Measurements from ENCODE around the gene CMTM1.

The CMTM1 gene, protein sequence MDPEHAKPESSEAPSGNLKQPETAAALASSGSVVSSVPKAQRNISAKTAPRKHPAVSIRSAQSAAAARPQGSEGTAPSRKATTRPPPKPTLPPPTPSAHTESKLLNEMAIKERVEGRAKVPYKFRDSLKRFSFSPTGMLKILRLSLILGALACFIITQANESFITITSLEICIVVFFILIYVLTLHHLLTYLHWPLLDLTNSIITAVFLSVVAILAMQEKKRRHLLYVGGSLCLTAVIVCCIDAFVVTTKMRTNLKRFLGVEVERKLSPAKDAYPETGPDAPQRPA

DNA sequence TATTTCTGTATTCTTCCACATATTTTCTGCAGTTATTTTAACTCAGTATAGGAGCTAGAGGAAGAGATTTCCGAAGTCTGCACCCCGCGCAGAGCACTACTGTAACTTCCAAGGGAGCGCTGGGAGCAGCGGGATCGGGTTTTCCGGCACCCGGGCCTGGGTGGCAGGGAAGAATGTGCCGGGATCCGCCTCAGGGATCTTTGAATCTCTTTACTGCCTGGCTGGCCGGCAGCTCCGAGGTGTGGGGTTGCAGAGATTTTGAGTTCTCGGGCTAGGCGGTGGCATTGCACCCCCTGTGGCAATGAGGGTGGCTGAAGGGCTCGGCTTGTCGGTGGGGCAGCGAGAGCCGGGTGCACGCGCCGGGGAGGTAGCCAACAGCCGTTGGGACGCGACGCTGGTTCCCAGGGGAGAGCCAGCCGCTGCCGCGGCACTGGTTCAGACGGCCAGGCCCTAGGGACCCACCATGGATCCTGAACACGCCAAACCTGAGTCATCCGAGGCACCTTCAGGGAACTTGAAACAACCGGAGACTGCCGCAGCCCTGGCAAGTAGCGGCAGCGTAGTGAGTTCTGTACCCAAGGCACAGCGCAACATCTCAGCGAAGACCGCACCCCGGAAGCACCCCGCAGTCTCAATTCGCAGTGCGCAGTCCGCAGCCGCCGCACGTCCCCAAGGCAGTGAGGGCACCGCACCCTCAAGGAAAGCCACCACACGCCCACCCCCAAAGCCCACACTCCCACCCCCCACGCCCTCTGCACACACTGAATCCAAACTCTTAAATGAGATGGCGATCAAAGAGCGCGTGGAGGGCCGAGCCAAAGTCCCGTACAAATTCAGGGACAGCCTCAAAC lies at the start of gene CMTM1:
CMTM1 (plus strand) TSS at position 389 of the 851 bp plus-strand sequence; CDS start at position 464, 75 bp downstream.
- DNase-seq, result no peak

DNA sequence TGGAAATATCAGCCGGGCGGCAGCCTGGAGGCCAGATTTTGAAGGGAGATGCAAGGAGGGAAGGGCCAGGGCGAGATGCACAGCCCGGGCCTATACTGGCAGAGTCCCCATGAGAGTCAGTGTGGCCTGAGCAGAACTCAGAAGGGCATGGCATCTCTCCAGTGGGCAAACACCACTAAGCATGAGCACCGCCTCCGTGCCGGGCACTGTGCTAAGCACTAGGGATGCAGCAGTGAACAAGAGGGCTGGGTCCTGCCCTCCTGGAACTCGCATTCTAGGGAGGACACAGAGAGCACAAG lies 49.8 kb upstream of the CMTM1 start:
- DNase-seq, result no peak

DNA sequence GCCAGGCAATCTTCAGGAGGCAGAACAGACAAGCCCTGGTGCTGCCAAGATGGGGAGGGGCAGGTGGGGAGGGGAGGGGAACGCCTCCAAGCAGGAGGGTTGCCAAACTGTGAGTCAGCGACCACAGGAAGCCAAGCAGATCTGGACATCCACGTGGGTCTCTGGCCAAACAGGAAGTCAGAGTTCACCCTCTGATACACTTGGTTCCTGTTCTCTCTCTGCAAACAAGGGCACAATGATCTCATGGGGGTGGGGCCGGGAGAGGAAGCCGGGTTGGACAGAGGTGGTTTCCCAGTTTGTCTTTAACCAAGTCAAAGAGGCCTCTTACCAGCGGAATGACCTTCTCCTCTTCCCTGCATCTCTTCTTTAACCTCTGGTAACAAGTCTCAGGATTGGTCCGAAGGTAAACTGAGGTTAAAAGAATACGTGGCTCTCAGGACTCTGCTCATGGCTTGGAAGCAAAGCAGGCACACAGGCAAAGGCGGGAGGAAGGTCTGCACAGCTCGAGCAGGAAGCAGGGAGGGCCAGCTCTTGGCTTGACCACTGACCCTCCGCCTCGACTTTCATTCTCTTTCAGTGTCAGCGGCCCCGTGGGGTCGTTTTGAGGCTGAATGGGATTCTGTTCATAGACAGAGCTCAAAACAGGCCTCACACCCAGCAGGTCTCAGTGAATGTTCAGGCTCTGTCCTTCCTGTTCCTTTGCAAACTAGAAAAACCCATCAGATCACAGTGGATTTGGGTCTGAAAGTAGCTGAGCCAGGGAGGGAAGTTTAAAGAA lies 49.2 kb upstream of the CMTM1 start:
- peak; percentile 79 for DNase-seq

DNA sequence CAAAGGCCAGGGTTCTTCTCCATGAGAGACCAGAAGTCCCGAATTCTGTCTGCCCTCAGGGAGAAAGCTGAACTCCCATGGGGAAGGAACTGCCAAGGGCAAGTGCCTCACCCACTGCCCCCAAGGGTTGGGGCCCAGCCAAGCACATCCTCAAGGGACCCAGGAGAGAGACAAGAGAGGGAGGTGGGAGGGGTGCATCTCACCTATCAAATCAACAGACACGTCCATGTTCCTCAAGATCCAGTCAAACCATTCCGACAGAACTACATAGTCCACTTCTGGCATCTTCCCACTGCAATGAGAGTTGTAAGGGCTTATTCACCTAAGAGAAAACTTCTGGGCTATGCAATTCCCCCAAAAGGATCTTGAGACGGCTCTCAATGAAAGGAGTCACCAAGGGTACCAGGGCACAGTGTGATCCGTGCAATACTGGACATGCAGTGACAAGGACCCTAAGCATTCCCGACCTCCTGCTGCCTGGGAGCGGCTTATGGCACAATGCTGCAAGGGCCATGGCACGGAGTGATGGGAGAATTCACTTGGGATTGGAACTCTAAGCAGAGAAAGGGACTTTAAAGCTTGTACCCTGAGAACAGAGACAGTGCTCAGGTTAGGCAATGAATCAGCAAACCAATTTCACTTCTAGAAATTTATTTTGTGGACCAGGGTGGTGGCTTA lies 48.5 kb upstream of the CMTM1 start:
- DNase-seq, result no peak

DNA sequence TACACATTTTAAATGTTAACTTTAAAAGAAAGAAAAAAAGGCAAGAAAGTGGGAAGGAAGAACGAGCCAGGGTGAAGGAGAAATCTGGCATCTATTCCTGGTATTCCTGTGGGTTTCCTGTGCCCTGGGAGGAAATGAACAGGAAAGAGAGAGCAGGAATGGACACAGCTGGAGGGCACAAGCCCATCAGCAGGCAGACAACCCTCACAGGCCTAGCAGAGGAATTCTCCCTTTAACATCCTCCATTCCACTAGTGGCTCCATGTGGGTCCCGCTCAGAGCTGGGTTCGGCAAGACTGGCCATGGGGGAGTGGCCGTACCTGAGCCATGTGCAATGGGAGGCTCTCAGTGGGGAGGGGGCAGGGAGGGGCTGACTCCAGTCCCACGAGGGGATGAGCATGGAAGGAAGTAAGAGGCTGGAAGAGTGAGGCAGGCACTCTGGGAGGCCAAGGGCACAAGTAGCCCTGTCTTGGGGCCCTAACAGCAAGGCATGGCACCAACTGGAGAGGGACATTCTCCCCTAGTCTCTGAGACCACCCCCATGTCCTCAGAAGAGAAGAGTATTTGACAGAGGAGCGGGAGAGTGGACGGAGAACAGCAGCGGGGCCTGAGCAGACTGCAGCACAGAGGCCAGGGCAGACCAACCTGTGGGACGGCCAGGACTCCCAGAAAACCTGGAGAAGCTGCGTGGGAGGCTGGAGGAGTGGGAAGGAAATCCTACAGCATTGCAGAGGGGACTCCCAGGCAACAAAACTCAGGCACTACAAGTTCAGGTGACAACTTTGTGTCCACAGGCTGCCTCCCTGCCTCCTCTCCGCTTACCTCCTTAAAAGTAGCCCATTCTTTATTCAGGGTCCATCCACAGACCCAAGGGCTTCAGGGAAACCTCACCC lies 46.5 kb upstream of the CMTM1 start:
- DNase-seq, result no peak

DNA sequence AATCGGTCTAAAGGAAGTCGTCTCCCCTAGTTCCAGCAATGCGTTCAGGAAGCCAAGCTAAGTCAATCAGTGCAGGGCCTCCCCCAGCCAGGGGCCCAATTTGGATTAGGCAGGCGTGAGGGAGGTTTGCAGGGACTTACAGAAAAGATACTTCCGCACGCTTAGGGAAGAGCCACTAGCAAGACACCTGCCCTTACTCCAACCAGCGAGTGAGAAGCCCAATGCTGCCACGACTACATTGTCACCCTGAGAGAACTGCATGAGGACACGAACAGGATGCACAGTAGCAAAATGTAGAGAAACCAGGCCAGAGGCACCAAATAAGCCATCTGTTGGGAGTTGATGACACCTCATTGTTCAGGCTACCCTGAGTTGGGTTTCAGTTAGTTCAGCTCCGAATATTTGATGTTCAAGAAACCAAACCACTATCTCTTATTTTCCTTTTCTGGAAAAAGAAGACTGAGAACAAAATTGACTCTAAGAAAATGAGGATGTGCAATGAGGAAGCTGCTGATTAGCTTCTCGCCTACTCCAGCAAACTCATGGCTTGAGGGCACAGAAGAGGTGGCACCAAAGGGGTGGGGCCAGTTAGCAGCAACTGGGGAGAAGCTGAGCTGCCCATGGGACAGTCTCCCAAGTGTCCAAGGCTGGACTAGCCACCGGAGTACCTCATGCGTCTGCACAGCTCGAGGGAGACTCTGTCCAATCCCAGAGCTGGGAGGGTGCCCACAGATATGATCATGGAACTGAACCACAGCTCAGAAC lies 45.7 kb upstream of the CMTM1 start:
- no peak for DNase-seq

DNA sequence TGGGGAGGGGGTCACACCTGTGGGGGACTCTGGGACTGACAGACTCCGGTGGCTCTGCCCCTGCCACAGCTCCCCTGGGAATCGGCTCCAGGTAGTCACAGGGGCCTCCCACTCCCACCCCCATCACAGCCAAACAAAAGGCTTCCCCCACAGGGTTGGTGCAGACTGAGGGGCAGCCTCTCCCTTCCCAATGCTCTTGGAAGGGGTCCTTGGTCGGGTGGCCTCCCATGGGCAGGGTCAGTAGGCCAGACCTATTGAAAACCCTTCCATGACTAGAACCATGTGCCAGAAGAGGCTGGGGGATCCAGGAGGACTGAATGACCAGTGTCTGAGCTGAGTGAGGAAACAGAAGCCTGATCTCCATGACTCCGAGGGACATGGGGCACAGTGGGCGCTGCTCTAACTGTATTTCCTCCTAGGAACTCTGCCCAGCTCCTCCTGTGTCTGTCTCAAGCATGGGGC lies 45.0 kb upstream of the CMTM1 start:
- no peak for DNase-seq

DNA sequence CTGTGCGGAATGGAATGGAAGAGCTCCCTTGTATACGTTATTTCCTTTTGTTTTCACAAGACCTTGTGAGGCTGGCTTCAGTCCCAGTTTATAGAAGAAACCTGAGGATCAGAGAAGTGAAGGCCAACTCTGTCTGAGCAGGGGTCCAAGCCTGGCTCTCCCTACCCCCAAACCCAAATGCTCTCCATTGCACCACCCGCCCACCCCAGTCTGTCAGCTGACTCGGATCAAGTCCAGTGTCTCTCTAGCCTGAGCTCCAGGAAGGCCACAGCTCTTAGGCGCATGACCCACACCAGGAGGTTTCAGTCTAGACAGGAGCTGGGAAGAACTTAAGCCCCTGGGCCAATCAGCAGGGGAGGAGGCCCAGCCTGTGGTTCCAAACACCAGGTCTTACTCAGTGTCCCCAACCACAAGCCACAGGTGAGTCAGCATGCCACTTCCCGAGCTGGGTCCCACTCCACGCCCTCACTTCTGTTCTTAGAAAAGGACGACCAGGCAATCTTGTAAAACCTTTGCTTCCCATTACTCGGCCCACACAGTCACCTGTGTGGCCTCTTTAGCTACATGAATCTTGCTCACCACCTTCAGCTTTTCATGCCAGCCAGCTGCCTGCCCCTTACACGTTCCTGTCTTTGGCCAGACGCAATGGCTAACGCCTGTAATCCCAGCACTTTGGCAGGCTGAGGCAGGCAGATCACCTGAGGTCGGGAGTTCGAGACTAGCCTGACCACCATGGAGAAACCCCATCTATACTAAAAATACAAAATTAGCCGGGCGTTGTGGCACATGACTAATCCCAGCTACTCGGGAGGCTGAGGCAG lies 44.1 kb upstream of the CMTM1 start:
- peak; percentile 83 for DNase-seq

DNA sequence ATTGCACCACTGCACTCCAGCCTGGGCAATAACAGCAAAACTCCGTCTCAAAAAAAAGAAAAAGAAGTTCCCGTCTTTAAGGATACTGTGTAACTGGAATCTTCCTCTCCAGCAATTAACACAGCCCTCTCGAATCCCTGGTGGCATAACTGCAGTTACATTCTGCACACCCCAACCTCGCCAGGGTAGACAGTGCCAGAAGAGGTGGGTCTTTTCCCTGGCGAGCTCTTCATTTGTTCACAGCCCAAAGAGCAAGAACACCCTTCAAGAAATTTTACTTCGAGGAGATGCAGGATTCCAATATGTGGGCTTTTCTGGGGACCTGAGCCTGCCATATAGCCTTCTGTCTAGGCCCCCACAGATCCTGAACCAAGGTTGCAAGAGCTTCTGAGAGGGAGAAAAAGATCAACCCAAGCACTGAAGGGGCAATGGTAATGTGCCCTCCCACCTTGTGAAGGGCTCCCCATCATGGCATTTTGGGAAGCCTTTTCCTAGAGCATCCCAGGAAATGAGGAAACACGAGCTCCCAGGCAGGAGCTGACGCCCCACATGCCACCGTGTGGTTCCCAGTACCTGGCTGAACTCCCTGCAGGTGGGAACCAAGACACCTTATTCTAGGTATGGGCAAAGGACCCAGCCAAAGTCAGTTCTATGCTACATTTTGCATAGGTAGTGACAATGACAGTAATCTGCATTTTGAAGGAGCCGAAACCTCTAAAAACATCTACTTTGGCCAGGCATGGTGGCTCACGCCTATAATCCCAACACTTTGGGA lies 43.2 kb upstream of the CMTM1 start:
- no peak for DNase-seq

DNA sequence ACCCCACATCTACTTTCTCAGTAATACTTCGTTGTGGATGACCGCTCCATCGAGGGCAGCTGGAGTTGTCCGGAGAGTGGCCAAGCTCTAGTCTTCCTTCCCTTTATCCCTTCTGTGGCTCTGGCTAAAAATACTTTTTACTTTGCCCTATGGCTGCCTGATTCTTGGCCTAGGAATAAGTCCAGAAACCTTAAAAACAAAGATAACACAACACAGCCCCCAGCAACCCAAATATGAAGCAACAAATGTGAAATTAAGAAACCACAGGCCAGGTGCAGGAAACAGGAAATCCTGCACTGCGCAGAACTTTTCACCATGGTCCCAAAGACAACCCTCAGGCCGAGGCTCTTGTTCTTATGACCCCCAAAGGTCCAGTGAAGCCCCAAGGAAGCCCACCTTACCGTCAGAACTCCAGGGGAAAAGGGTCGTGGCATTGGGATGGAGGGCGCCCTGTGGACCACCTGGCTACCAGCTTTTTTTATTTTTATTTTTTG lies 42.3 kb upstream of the CMTM1 start:
- DNase-seq, result no peak

DNA sequence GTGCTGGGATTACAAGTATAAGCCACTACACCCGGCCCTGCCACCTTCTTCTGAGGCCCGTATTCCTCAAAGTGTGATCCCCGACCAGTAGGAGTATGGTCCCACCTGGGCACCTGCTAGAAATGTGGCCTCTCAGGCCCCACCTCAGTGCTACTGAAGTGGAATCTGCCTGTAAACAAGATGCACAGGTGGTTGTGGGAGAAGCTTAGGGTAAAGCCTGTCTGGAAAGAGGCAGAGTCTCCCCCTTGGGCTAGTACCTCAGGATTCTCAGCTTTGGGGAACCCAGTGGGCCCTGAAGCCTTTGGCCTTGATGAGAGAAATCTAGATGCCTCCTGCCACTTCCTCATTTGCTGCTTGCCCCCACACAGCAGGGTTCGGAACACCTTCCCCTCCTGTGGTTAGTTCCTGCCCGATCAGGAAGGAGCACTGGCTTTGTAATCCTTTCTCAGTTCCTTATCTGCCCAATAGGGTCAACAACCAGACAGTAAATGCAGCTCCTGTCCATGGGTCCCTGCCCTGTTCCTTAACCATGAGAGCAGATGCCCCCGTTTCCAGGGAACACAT lies 41.6 kb upstream of the CMTM1 start:
- no peak for DNase-seq

DNA sequence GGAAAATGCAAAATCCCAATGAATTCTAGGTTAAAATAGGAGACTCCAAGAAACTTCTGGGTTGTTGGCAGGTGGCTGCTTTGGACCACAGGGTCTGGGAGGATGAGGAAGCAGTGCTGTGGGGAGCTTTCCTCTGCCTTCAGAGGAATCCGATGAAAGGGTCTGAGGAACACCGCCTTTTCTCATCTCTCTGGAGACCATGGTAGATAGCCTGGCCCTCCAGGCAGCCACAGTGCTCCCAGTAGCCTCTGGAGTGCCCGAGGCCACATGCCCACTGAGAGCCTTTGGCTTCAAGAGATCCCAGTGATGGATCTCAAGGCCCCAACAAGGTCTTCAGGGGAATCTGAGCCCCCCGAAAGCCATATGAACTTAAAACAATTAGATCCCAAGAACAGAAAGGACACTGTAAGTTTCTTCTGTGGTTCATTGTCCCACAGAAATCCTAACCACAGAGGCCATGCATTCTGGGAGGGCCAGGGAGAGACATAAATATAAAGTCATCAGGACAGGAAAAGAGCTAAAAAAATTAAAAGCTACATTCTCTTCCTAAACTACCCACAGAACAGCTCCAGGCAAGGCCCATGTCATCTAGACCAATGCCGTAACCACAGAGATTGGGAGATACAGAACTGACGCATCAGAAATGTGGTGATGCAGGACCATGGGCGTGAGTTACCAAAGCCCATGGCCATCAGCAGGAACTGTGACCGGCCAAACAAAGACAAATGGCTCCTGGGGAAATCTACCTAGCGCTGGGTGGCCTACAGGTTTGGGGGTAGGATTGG lies 40.7 kb upstream of the CMTM1 start:
- DNase-seq, result no peak

DNA sequence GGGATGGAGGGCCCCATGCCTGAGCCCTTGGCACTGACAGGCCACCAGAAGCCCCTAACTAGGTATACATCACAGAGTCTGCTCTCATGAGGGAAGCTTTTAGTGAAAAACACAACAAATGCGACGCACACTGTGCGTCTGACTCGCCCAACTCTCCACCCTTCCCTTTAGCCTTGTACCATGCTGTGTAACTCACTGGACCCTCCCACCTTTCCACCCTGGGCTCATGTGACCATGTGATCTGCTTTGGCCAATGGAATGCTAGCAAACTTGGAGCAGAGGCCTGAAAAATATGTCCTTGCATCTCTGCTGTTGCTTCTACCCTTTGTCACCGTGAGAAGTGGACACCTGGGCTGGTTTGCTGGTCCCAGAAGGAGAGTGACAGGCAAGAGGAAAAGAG lies 37.9 kb upstream of the CMTM1 start:
- no peak for DNase-seq

DNA sequence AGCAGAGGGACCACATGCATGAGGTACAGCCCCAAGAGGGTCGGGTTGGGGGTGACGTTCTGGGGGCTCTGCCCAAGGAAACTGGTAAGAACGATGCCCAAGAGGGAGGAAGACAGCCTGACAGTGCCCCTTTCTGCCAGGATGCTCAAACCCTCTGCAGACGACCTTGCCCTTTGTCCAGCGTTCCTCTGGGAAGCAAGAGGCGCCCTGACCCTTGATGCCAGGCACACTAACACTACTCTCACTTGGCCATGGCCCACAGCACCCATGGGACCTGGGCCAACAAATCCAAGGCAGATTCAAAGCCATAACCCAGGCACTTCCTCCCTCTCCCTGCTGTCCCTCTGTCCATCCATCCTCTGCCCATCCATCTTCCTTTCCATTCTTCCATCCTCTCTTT lies 36.8 kb upstream of the CMTM1 start:
- no peak for DNase-seq

DNA sequence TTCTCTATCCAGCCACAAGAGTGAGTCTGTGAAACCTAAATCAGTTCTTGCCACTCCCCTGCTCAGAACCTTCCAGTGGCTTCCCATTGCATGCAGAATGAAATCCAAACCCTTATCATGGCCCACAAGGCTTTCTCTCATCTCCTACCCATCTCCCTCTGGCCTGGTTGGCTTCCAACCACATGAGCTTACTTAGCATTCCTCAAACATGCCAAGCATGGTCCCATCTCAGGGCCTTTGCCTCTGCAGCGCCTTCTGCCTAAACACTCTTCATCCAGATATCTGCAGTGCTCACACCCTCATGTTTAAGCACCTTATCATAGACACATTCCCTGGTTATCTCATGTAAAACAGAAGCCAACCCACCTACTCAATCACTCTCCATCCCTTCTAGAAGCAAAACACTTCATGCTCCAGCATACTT lies 31.9 kb upstream of the CMTM1 start:
- DNase-seq, result no peak

DNA sequence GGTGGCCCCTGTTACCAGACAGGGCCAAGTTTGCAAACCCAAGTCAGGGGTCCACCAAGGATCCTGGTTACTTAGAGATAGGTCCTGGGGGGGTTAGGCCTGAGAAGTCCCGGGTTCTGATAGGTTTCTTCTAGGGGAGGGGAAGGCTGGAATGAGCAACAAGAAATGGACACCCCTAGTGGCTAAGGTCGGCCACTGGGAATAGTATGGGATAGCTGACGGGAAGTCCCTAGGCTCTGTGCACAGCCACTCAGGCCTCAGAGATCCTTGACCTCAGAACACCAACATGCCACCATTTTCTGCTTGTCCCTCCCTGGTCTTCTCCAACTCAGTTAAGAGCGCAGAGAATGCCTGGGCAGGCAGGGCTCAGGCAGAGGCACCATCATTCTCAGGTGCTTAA lies 29.7 kb upstream of the CMTM1 start:
- no peak for DNase-seq

DNA sequence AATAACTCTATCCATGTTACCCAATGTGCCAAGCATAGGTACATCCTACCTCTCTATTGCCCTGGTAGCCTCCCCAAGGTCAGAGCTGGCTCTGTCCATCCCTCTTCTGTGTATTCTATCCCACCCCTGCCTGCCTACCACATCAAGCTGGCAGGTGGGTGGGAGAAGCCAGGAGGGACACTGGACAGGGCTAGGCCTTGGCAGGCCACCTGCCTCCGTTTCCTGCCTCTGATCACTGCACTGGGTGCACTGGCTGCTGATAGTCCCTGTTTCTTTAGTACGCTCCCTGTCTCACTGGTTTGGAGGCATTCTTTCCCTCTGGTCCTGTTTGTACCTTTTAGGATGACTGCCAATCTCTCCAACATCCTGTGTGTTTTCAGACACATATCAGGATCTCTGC lies 29.0 kb upstream of the CMTM1 start:
- no peak for DNase-seq

DNA sequence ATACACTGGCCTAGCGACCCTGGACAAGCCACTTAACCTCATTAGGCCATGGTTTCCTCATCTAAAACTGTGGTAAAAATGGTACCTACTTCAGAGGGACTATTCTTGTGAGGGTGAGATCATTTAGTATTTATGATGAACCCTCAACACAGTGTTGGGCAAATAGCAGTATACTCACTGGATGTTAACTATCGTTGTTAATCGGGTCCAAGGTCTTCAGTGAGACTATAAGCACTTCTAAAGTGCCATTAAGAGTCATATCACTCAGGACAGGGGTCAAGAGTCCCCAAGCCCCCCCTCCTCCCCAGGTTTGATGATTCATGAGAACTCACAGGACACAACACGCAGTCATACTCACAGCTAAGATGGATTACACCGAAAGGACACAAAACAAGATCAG lies 27.3 kb upstream of the CMTM1 start:
- DNase-seq, result no peak
